GM18867 (cell line): ENCODE results near the gene RPP14.
A peak's percentile ranks its signal among the peaks of the same experiment; 100 is the strongest.
"Not testable (repeated sequence)": the region's sequence is repeated elsewhere in the genome, so short reads cannot be mapped to it uniquely, and the experiment has no call there.

Source experiments
- ATAC-seq: cut with Tn5 transposase; IDR thresholded peaks from one replicate; pipeline ENCODE4 v1.9.1; 2021; ENCODE audit warnings: mild to moderate bottlenecking, moderate library complexity; ENCODE audit not compliant: unreplicated experiment

Gene RPP14

DNA sequence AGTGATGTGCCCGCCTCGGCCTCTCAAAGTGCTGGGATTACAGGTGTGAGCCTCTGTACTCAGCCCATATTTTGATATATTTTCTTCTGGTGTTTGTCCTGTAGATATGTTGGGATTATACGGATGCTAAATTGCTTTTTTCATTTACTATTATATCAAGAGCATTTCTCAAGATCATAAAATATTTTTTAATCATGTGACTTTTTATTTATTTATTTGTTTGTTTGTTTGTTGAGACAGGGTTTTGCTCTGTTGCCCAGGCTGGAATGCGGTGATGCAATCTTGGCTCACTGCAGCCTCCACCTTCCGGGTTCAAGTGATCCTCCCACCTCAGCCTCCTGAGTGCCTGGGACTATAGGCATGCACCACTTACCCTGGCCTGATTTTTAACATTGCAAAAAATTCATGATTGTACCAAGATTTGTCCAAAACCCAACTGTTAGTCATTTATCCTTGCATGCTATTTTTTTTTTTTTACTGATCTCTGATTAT is 23.9 kb downstream of the RPP14 start:
- no peak for ATAC-seq

DNA sequence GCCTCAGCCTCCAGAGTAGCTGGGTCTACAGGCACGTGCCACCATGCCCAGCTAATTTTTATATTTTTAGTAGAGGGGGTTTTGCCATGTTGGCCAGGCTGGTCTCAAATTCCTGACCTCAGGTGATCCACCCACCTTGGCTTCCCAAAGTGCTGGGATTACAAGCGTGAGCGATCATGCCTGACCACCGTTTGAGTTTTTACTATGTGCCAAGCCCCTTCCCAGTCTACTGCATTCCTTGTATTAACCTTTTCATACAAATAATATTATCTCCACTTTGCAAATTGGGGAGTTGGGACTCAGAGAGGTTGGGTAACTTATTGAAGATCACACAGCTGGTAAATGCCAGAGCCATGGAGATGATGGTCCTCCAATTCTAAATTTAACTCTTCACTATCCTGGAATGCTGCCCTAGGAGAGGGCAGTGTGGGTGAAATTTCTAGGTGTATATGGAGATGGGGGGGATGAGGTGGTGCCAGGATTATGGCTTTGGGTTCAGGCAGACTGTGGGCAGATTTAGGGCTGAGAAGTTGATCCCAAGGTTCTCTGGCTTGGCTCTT is 25.6 kb downstream of the RPP14 start:
- ATAC-seq = no peak

GRCh38 chr3:58332575-58333188 is 26.6 kb downstream of the RPP14 start, which contains the start of gene PXK:
Gene PXK (plus strand): TSS chr3:58332892. CDS start chr3:58332989, 97 bp downstream.
- ATAC-seq = peak; percentile 96

GRCh38 chr3:58333206-58334012 is 27.4 kb downstream of the RPP14 start:
- peak; percentile 47 for ATAC-seq

DNA sequence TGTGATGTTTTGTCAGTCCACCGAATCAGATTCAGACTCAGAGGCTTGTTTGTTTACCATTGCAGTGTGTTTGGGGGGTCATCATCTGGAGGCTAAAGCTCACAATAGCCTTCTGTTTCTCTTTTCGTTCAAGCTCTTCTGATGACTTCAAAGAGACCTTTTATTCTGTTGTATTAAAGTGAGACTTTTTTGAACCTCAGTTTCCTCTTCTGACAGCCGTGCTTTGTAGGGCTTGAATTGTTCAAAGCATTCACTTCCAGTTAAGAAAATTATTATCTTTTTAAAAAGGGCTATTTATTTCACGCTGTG is 27.9 kb downstream of the RPP14 start:
- ATAC-seq = no peak

- no peak for ATAC-seq
These were observed 28.4 kb downstream of the RPP14 start for GRCh38 chr3:58334506-58334884.

DNA sequence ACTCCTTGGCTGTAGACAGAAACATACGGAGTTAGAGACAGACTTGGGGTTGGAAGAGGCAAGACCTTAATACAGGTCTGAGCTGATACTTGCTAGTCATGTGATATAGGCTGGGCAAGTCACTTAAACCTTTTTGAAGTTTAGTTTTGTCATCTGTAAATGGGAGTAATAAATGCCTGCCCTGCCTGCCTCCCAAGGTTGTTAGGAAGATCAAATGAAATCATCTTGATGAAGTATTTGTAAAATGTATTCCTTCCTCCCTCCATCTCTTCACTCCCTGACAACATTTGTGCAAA is 29.6 kb downstream of the RPP14 start:
- ATAC-seq = no peak

DNA sequence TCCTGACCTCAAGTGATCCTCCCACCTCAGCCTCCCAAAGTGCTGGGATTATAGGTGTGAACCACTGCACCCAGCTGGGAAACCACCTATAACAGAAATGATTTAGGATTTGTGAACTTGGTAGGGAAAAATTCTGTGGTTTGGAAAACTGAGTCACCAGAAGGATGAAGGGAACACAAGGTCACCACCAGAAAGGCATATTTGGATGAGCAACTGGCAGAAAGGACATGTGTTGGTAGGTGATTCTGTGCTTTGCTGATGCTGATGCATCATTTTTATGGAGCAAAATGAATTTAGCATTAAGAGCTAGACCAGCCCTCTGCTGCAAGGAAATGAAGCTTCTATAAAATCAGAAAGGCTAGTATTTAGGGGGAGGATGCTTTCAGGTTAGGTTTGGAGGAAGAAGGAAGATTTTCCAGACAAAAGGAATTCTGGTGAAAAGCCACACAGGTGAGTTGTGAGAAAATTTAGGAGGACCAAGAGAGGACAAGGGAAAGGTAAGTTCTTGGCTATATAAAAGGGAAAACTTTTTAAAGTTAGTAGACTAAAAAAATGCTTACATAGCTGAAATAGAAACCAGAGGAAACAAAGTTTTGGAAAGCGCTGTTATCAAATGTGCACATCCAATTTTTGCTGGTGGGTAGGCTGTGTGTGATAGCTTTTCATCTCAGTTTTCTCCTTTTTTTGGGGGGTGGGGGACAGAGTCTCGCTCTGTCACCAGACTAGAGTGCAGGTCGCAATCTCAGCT is 30.3 kb downstream of the RPP14 start:
- no peak for ATAC-seq

DNA sequence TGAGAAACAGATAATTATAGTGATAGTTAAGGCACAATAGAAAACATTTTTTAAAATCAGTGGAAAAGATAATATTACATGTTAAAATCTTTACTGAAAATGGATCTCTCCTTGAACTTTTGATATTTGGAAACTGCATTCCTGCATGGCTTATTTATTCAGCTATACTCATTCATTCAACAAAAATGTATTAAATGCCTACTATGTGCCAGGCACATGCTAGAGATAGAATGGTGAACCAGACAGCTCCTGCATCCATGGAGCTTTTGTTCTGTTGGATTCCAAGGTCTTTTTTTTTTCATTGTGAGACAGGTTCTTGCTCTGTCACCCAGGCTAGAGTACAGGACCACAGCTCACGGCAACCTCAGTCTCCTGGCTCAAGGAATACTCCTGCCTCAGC is 31.1 kb downstream of the RPP14 start:
- ATAC-seq = no peak

- not testable (repeated sequence) for ATAC-seq
These were observed 33.1 kb downstream of the RPP14 start for GRCh38 chr3:58339146-58339545.

DNA sequence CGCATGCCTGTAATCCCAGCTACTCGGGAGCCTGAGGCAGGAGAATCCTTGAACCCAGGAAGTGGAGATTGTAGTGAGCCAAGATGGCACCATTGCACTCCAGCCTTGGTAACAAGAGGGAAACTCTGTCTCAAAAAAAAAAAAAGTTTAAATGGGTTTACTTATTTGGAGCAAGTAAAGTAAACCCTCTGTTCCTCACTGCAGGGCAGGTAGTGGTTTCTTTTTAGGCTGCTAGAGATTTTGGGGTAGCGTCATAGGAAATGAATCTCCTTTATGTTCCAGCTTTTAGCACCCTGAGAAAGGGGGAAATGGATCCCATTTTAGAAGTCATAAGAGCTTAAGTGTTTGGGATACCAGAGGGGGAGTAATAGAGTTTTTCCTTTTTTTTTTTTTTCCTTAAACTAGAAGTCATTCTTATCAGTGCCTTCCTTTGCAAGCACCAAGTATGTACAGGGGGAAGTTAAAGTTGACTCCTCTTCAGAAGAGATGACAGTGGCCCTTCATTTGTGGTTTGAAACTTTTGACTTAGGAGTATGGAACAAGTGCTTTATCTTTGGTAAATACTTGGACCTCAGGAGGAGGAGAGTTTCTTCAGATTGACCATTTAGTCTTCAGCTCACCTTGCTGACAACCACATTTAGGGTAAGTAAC is 34.7 kb downstream of the RPP14 start:
- no peak for ATAC-seq

DNA sequence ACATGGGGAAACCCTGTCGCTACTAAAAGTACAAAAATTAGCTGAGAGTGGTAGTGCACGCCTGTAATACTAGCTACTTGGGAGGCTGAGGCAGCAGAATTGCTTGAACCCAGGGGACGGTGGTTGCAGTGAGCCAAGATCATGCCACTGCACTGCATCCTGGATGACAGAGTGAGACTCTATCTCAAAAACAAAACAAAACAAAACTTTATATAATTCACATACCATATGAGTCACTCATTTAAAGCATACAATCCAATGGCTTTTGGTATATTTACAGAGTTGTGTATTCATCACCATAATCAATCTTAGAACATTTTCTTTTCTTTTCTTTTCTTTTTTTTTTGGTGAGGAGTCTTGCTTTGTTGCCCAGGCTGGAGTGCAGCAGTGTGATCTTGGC is 35.3 kb downstream of the RPP14 start:
- ATAC-seq = no peak

GRCh38 chr3:58342676-58343075 is 36.6 kb downstream of the RPP14 start:
- no peak for ATAC-seq

DNA sequence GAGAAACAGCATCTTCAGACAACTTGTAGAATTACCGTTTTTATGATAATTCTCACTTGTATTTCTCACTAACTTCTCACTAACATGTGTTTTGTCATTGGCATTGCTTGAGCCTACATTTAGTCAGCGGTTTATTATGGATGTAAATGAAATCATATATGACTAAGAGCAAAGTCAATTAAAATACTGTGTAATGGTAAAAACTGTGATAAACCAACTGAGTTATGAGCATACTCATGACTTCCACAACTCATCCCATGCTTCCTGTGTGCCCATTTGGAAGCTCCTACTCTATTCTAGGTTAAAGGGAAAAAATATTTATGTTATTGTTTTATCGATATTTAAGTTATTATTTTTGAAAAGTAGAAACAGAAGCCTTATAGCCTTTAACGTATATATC is 39.4 kb downstream of the RPP14 start:
- no peak for ATAC-seq

GRCh38 chr3:58346368-58346767 is 40.3 kb downstream of the RPP14 start:
- no peak for ATAC-seq

DNA sequence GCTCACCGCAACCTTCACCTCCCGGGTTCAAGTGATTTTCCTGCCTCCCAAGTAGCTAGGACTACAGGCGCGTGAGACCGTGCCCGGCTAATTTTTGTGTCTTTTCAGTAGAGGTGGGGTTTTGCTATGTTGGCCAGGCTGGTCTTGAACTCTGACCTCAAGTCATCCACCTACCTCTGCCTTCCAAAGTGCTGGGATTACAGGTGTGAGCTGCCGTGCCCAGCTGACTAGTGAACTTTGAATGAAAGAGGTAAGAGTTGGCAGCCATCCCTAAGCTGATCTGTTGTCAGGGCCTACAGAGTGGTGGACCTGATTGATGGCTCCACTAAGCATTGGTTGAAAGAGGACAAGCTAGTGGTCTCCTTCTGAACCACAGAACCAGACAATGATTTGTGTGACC is 41.9 kb downstream of the RPP14 start:
- no peak for ATAC-seq

GRCh38 chr3:58349792-58350626 is 44.0 kb downstream of the RPP14 start:
- ATAC-seq = peak; percentile 91

DNA sequence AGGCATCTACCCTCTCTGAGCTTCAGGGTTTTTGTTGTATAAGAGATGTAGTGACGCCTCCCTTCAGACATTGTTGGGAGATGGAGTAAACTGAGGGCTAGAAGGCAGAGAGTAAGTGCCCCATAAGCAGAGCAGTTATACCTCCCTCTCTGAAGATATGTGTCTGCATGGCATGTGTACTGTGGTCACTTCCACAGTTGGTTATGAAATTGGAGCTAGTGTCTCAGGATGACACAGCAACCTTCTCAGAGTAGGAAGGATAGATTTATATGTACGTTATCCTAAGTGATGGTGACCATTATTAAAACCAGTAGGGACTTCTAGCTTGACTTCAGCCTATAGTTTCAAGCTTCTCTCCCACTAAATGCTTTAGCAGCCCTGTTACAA is 44.6 kb downstream of the RPP14 start:
- ATAC-seq = no peak

DNA sequence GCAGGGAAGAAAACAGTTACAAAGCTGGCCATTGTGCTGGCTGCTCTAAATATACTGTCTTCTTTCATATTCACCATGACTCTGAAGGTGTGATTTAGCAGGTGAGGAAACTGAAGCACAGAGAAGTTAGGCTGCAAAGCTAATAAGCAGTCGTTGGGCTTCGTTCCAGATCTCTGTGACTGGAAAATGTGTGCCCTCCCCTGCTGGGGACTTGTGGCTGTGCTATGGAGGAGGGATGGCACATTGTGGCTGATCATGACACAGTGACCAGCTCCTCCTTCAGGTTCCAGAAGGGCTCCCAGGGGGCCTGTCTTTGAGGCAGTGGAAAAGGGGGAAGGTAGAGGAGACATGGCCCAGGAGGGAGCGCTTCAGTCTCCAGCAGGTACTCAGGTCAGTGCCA is 45.9 kb downstream of the RPP14 start:
- peak; percentile 25 for ATAC-seq

- no peak for ATAC-seq
These were observed 46.6 kb downstream of the RPP14 start for GRCh38 chr3:58352626-58353025.
